OCI-LY1 (cell line): ENCODE results near the gene SERINC3.

Source experiments
- H2AFZ ChIP-seq: fragments of 200-600 bp; sonication (generic), shearing (Covaris generic); 2 replicates; pipeline ENCODE4 v1.6.0; 2014; ENCODE audit warnings: antibody characterized with exemption, mild to moderate bottlenecking, low read length
- H3F3A ChIP-seq: fragments of 200-600 bp; sonication (generic), shearing (Covaris generic); 2 replicates; pipeline ENCODE4 v1.6.0; 2014; ENCODE audit warnings: mild to moderate bottlenecking, antibody characterized with exemption, low read length, moderate library complexity; ENCODE audit not compliant: insufficient read depth
- H3K27ac ChIP-seq: fragments of 200-600 bp; sonication (generic); 2 replicates; pipeline ENCODE4 v1.5.1; 2014; ENCODE audit warnings: low read length, mixed run types, mild to moderate bottlenecking, low read depth; ENCODE audit not compliant: poor library complexity, severe bottlenecking
- H3K27me3 ChIP-seq: fragments of 200-600 bp; sonication (generic); 2 replicates; pipeline ENCODE4 v1.6.0; 2014; ENCODE audit warnings: antibody characterized with exemption, mild to moderate bottlenecking, low read length, moderate library complexity; ENCODE audit not compliant: insufficient read depth
- H3K36me3 ChIP-seq: fragments of 200-600 bp; sonication (generic); 2 replicates; pipeline ENCODE4 v1.6.1; 2014; ENCODE audit warnings: mild to moderate bottlenecking, antibody characterized with exemption, low read length, moderate library complexity, mixed read lengths; ENCODE audit not compliant: insufficient read depth
- H3K4me1 ChIP-seq: fragments of 200-600 bp; sonication (generic); 2 replicates; pipeline ENCODE4 v1.5.1; 2014; ENCODE audit warnings: mild to moderate bottlenecking, low read length, moderate library complexity; ENCODE audit not compliant: insufficient read depth, severe bottlenecking
- H3K4me2 ChIP-seq: fragments of 200-600 bp; sonication (generic), shearing (Covaris generic); 2 replicates; pipeline ENCODE4 v1.6.1; 2014; ENCODE audit warnings: low read length
- H3K4me3 ChIP-seq: fragments of 200-600 bp; sonication (generic); 2 replicates; pipeline ENCODE4 v1.5.1; 2014; ENCODE audit warnings: low read length, low read depth, mild to moderate bottlenecking, mixed read lengths; ENCODE audit not compliant: poor library complexity, severe bottlenecking
- H3K79me2 ChIP-seq: fragments of 200-600 bp; shearing (Covaris generic); 2 replicates; pipeline ENCODE4 v1.6.1; 2016; ENCODE audit warnings: mixed run types, low read length, mixed read lengths; ENCODE audit not compliant: insufficient read depth
- H3K9ac ChIP-seq: fragments of 200-600 bp; sonication (generic), shearing (Covaris generic); 2 replicates; pipeline ENCODE4 v1.6.1; 2014; ENCODE audit warnings: mild to moderate bottlenecking, low read length, mixed read lengths
- H3K9me2 ChIP-seq: fragments of 200-600 bp; sonication (generic), shearing (Covaris generic); 2 replicates; pipeline ENCODE4 v1.6.1; 2014; ENCODE audit warnings: low read depth, mild to moderate bottlenecking, low read length, mixed read lengths
- H3K9me3 ChIP-seq: fragments of 200-600 bp; shearing (Covaris generic); 2 replicates; pipeline ENCODE4 v1.6.1; 2014; ENCODE audit warnings: low read length, mixed read lengths
- H4K20me1 ChIP-seq: fragments of 200-600 bp; sonication (generic), shearing (Covaris generic); 2 replicates; pipeline ENCODE4 v1.6.0; 2016; ENCODE audit warnings: mild to moderate bottlenecking, low read length; ENCODE audit not compliant: insufficient read depth
- CTCF ChIP-seq: fragments of 200-600 bp; sonication (generic), shearing (Covaris generic); IDR thresholded peaks from 2 replicates; pipeline ENCODE4 v1.5.1; 2017; ENCODE audit warnings: mild to moderate bottlenecking, antibody characterized with exemption, low read length, moderate library complexity, mixed read lengths
- EZH2 ChIP-seq: fragments of 200-600 bp; sonication (generic), shearing (Covaris generic); IDR thresholded peaks from 2 replicates; pipeline ENCODE4 v1.8.0; 2017; ENCODE audit warnings: borderline replicate concordance, mixed run types, mild to moderate bottlenecking, antibody characterized with exemption, low read length, moderate library complexity, mixed read lengths

The SERINC3 gene

GRCh38 chr20:44537993-44538392 is 16.1 kb upstream of the SERINC3 start:
- no peak overlapping the region for H3K4me3 ChIP-seq
- H3K79me2 ChIP-seq = no peaks in the 10 kb centered on the region
- H3F3A ChIP-seq = 0 out of 2 replicates have a peak, but pooled peaks cover 4% of the 10 kb centered on the region
- no peak overlapping the region for H3K9ac ChIP-seq
- H3K9me3 ChIP-seq = no peaks in the 10 kb centered on the region
- TF ChIP-seq EZH2 = no peak
- no peak for TF ChIP-seq CTCF
- no peak overlapping the region for H2AFZ ChIP-seq
- H3K27me3 ChIP-seq = no peaks in the 10 kb centered on the region
- no peaks in the 10 kb centered on the region for H4K20me1 ChIP-seq
- H3K9me2 ChIP-seq = no peaks in the 10 kb centered on the region
- H3K4me1 ChIP-seq = peaks cover under 1% of the 10 kb centered on the region
- no peak overlapping the region for H3K27ac ChIP-seq
- H3K36me3 ChIP-seq = no peaks in the 10 kb centered on the region
- no peak overlapping the region for H3K4me2 ChIP-seq

DNA sequence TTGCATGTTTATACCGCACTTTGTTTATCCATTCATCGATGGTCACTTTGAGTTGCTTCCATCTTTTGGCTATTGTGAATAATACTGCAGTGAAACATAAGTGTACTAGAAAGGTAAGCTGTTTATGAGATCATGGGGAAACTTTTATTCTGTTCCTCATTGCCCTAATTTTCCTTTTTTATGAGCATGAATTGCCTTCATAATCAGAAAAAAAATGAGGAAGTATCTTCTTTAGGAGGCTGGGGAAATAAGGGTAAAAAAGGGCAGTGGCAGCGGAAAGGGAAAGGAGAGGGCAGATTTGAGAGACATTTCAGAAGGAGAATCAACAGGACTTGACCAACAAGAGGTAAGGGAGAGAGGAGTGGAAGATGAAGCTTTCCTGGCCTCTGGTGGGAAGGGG is 14.3 kb upstream of the SERINC3 start:
- Histone ChIP-seq H3K9ac (no peak overlapping the region), H3F3A (0 out of 2 replicates have a peak, but pooled peaks cover 4% of the 10 kb centered on the region), H3K9me2 (no peaks in the 10 kb centered on the region), H3K27ac (no peak overlapping the region), H3K9me3 (no peaks in the 10 kb centered on the region), H3K27me3 (no peaks in the 10 kb centered on the region; the same call in 1 of the 2 replicates), H3K36me3 (no peaks in the 10 kb centered on the region), H2AFZ (no peak overlapping the region), H3K79me2 (no peaks in the 10 kb centered on the region), H3K4me2 (no peak overlapping the region), H3K4me3 (no peak overlapping the region), H4K20me1 (no peaks in the 10 kb centered on the region), H3K4me1 (peaks cover 13% of the 10 kb centered on the region)
- TF ChIP-seq CTCF (no peak), EZH2 (no peak)

DNA sequence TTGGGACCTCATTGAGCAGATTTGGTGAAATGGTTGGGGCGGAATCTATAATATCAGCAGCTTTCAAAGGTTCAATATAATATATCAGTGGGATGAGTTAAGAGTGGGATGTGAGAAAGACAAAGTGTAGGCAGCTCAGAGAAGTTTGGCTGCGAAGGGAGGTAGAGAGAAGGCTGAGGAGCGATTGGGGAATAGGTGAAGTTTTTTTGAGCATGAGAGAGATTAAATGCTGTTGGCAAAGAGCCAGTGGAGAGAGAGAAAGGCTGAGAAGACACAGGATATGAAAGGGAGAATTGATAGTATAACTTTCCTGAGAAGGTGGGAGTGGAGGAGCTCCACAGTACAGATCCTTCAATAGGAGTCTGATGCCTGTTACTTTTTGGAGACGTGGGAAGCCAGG is 12.1 kb upstream of the SERINC3 start:
- H3K9me2 ChIP-seq = no peaks in the 10 kb centered on the region
- TF ChIP-seq CTCF = no peak
- TF ChIP-seq EZH2 = no peak
- no peaks in the 10 kb centered on the region for H4K20me1 ChIP-seq
- no peak overlapping the region for H3K9ac ChIP-seq
- no peaks in the 10 kb centered on the region for H3K9me3 ChIP-seq
- no peaks in the 10 kb centered on the region; the same call in 1 of the 2 replicates for H3K27me3 ChIP-seq
- no peak overlapping the region for H2AFZ ChIP-seq
- no peaks in the 10 kb centered on the region for H3K36me3 ChIP-seq
- no peaks in the 10 kb centered on the region for H3K79me2 ChIP-seq
- H3K27ac ChIP-seq = no peak overlapping the region
- H3K4me1 ChIP-seq = peaks cover 17% of the 10 kb centered on the region
- H3K4me2 ChIP-seq = no peak overlapping the region
- 0 out of 2 replicates have a peak, but pooled peaks cover 4% of the 10 kb centered on the region for H3F3A ChIP-seq
- no peak overlapping the region for H3K4me3 ChIP-seq
